ENCODE measurements around the gene IMPDH2. TPM values are rescaled to one million over a fixed set of nuclear protein-coding genes. Genes with fewer than 3 reads are reported as not detected.
A peak's percentile ranks its signal among the peaks of the same experiment; 100 is the strongest.
"Not testable (repeated sequence)": the region's sequence is repeated elsewhere in the genome, so short reads cannot be mapped to it uniquely, and the experiment has no call there.

The IMPDH2 gene
- total and polyA plus RNA-seq, 2 donors, result 192 to 247 TPM

DNA sequence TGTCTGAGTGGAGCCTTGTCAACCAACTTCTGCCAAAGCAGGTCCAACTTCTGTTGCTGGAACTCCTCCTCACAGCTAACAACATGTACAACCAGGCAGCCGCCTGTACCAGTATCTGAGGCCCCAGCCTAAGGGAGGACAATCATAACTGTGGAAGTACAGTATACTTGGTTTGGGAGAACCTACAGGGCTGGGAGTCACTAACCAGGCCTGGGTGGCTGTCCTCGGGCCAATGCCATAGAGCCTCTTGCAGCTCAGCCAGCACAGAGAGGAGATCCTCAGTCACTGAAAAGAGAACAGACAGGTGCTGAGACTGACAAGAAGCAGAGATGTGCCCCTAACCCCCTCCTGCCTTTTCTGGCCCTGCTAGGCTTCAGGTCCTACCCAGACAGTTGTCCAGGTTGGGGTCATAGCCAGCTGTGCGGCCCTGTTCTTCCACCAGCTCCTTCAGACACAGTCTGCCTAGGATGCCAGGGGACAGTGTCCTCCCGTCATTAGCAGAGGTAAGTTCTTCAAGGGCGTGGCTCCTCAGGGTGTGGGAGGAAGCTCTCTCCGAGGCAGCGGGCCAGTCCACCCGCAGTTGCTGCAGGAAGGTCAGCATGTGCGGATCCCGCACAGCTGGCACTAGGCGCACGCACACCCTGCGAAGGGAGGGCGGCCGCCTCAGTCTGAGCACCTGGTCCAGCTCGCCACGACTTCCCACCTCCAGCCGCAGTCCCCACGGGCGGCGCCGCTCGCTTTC is 11.8 kb downstream of the IMPDH2 start:
- no peak for DNase-seq (ENCODE audit: extremely low spot score)
- no peaks in the 10 kb centered on the region for H3K4me1 ChIP-seq (ENCODE audit: insufficient read depth)
- peak overlapping the region; percentile 77 for H3K4me3 ChIP-seq (ENCODE audit: low read depth, low read length)
- WGBS, result 8% methylated on average over 23 of the region's 23 CpGs
- H3K36me3 ChIP-seq (ENCODE audit: insufficient read depth), result peaks cover 10% of the 10 kb centered on the region
- peak overlapping the region; percentile 14 for H3K27ac ChIP-seq (ENCODE audit: low read depth)

DNA sequence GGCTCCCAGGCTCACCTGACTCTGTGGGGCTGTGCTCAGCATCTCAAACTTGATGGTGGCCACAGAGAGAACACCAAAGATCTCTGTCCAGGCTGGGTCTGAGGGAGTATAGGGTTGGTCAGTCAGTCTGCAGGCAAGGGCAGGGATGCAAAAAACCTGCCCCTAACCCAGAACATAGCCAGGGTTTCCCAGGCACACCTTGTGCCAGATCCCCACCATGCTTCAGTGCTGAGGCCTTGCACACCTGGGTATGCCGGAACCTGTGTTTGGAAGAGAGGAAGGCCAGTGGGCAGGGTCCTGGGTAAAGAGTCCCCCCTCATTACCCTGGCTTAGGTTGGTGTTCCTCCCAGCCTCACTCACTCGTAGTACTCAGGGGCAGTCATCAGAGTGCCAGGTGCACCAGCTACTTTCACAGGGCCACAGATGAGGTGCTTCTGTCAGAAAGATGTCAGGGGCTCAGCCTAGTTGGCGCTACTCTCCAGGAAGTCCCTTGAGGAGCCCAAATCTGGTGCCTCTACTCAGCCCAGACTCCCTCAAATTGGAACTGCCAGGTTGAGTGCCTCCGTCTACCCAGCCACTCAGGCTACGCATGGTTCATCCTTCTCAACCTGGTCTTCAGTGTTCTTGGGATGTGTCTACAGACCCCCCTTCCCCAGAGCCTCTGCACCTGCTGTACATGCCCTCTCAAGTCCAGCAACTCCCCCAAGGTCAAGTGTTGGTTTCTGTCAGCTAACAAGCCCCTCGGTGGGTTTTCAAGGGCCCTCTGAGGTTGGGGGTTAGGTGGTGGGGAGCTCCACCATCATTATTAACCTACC is 12.6 kb downstream of the IMPDH2 start:
- DNase-seq (ENCODE audit: extremely low spot score), result no peak
- Histone ChIP-seq H3K36me3 (ENCODE audit: insufficient read depth) (peaks cover 10% of the 10 kb centered on the region), H3K4me1 (ENCODE audit: insufficient read depth) (no peaks in the 10 kb centered on the region), H3K27ac (ENCODE audit: low read depth) (no peak overlapping the region), H3K4me3 (ENCODE audit: low read depth, low read length) (no peak overlapping the region)
- 88% methylated on average over 6 of the region's 6 CpGs for WGBS

DNA sequence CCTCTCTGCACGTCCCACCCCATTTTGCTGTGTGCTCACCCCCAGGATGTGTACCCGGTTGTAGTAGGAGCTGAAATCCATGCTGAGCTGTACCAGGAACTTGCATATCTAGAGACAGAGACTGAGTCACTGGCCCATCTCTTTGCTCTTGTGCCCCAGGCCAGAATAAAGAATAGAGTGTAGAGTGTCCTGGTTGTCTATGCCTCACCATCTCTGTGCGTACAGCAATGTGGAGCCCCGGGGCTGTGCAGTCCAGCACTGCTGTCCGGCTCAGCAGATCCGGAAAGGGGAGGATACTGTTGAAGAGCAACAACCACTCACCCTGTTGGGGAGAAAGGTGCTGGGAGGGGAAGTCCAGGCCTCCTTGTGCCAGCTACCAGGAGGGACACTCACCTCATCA is 13.4 kb downstream of the IMPDH2 start:
- 76% methylated on average over 6 of the region's 6 CpGs for WGBS
- DNase-seq (ENCODE audit: extremely low spot score), result no peak
- Histone ChIP-seq H3K4me3 (ENCODE audit: low read depth, low read length) (no peak overlapping the region), H3K4me1 (ENCODE audit: insufficient read depth) (no peaks in the 10 kb centered on the region), H3K36me3 (ENCODE audit: insufficient read depth) (peaks cover 10% of the 10 kb centered on the region), H3K27ac (ENCODE audit: low read depth) (no peak overlapping the region)

DNA sequence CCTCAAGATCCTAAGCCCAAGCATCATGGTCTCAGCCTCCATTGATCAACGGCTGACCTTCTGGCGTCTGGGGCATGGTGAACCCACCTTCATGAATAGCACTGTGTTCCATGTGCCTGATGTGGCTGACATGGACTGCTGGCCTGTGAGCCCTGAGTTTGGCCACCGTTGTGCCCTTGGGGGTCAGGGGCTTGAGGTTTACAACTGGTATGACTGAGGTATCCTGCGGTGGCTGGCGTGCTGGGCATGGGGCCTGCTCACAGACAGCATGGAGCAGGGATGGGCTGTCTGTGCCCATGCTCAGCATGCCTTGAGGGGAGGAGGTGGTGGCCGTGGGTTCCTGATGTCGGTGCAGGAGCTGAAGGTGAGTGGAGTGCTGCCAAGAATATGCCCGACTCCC is 14.1 kb downstream of the IMPDH2 start:
- H3K27ac ChIP-seq (ENCODE audit: low read depth), result no peak overlapping the region
- 79% methylated on average over 8 of the region's 8 CpGs for WGBS
- peaks cover 10% of the 10 kb centered on the region for H3K36me3 ChIP-seq (ENCODE audit: insufficient read depth)
- no peaks in the 10 kb centered on the region for H3K4me1 ChIP-seq (ENCODE audit: insufficient read depth)
- no peak for DNase-seq (ENCODE audit: extremely low spot score)
- H3K4me3 ChIP-seq (ENCODE audit: low read depth, low read length), result no peak overlapping the region

DNA sequence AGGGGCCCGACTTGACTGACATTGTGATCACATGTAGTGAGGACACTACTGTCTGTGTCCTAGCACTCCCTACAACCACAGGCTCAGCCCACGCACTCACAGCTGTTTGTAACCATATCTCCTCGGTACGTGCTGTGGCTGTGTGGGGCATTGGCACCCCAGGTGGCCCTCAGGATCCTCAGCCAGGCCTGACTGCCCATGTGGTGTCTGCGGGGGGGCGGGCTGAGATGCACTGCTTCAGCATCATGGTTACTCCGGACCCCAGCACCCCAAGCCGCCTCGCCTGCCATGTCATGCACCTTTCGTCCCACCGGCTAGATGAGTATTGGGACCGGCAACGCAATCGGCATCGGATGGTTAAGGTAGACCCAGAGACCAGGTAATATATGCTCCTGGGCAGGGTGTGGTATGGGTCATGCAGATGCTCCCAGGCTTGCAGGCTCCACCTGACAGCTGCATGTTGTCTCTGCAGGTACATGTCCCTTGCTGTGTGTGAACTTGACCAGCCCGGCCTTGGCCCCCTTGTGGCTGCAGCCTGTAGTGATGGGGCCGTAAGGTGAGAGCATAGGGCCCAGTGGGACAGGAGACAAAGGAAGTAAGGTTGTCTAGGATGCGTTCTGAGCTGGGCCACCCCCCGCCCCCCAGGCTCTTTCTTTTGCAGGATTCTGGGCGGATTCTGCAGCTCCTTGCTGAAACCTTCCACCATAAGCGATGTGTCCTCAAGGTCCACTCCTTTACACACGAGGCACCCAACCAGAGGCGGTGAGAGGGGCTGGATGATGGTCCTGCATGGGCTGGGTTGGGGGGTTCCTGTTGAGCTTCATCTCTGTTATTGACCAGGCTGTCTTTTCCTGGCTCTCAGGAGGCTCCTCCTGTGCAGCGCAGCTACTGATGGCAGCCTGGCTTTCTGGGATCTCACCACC is 15.2 kb downstream of the IMPDH2 start:
- no peak for DNase-seq (ENCODE audit: extremely low spot score)
- no peak overlapping the region for H3K27ac ChIP-seq (ENCODE audit: low read depth)
- peaks cover 10% of the 10 kb centered on the region for H3K36me3 ChIP-seq (ENCODE audit: insufficient read depth)
- 83% methylated on average over 24 of the region's 24 CpGs for WGBS
- H3K4me3 ChIP-seq (ENCODE audit: low read depth, low read length), result no peak overlapping the region
- H3K4me1 ChIP-seq (ENCODE audit: insufficient read depth), result no peaks in the 10 kb centered on the region

DNA sequence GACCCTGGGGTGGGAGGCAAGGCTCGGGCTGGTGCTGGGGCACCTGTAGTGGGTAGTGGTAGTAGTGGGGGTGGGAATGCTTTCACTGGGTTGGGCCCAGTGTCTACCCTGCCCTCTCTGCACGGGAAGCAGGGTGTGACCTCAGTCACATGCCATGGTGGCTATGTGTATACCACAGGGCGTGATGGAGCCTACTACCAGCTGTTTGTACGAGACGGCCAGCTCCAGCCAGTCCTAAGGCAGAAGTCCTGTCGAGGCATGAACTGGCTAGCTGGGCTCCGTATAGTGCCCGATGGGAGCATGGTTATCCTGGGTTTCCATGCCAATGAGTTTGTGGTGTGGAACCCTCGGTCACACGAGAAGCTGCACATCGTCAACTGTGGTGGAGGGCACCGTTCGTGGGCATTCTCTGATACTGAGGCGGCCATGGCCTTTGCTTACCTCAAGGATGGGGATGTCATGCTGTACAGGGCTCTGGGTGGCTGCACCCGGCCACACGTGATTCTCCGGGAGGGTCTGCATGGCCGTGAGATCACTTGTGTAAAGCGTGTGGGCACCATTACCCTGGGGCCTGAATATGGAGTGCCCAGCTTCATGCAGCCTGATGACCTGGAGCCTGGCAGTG is 16.0 kb downstream of the IMPDH2 start:
- H3K27ac ChIP-seq (ENCODE audit: low read depth), result no peak overlapping the region

DNA sequence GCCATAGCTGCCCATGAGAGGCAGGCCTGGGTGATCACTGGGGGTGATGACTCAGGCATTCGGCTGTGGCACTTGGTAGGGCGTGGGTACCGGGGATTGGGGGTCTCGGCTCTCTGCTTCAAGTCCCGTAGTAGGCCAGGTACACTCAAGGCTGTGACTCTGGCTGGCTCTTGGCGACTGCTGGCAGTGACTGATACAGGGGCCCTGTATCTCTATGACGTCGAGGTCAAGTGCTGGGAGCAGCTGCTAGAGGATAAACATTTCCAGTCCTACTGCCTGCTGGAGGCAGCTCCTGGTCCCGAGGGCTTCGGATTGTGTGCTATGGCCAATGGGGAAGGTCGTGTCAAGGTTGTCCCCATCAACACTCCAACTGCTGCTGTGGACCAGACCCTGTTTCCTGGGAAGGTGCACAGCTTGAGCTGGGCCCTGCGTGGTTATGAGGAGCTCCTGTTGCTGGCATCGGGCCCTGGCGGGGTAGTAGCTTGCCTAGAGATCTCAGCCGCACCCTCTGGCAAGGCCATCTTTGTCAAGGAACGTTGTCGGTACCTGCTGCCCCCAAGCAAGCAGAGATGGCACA is 16.7 kb downstream of the IMPDH2 start:
- WGBS, result 70% methylated on average over 17 of the region's 17 CpGs
- H3K4me1 ChIP-seq (ENCODE audit: insufficient read depth), result no peaks in the 10 kb centered on the region
- H3K36me3 ChIP-seq (ENCODE audit: insufficient read depth), result peaks cover 10% of the 10 kb centered on the region
- H3K4me3 ChIP-seq (ENCODE audit: low read depth, low read length), result no peak overlapping the region
- no peak for DNase-seq (ENCODE audit: extremely low spot score)
- no peak overlapping the region for H3K27ac ChIP-seq (ENCODE audit: low read depth)

More for the DNA sequence above, 16.0 kb downstream of the IMPDH2 start:
- DNase-seq (ENCODE audit: extremely low spot score), result no peak
- no peaks in the 10 kb centered on the region for H3K4me1 ChIP-seq (ENCODE audit: insufficient read depth)
- peaks cover 10% of the 10 kb centered on the region for H3K36me3 ChIP-seq (ENCODE audit: insufficient read depth)
- no peak overlapping the region for H3K4me3 ChIP-seq (ENCODE audit: low read depth, low read length)
- WGBS, result 74% methylated on average over 19 of the region's 19 CpGs

DNA sequence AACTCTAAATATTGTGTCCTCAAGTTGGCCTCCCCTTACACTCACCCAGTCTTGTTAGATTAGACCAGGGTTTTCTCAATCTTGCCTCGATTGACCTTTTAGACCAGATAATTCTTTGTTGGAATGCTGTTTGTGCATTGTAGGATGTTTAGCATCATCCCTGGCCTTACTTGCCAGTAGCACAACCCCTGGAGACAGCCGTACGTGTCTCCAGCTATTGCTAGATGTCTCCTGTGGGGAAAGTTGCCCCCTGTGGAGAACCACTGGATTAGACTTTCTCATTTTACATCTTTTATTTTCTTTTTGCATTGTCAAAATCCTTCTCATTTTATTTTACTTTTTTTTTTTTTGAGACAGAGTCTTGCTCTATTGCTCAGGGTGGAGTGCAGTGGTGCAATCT is 19.8 kb downstream of the IMPDH2 start:
- peaks cover 3% of the 10 kb centered on the region for H3K36me3 ChIP-seq (ENCODE audit: insufficient read depth)
- H3K27ac ChIP-seq (ENCODE audit: low read depth), result no peak overlapping the region
- no peak for DNase-seq (ENCODE audit: extremely low spot score)
- H3K4me1 ChIP-seq (ENCODE audit: insufficient read depth), result no peaks in the 10 kb centered on the region
- no peak overlapping the region for H3K4me3 ChIP-seq (ENCODE audit: low read depth, low read length)
- WGBS, result 67% methylated on average over 3 of the region's 3 CpGs

DNA sequence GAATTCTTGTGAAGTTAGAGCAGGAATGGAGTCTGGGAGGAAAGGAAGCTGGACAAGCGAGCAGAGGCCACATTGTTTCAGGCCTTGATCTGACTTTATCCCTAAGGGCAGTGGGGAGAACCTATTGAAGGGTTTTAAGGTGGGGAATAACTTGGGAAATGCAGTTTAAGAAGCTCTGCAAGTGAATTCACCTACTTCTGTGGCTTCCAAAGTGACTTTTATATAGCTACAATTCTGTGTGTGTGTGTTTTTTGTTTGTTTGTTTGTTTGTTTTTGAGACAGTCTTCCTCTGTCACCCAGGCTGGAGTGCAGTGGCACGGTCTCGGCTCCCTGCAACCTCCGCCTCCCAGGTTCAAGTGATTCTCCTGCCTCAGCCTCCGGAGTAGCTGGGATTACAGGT is 20.6 kb downstream of the IMPDH2 start:
- not testable (repeated sequence) for H3K36me3 ChIP-seq (ENCODE audit: insufficient read depth); H3K27ac ChIP-seq (ENCODE audit: low read depth); DNase-seq (ENCODE audit: extremely low spot score); H3K4me1 ChIP-seq (ENCODE audit: insufficient read depth); H3K4me3 ChIP-seq (ENCODE audit: low read depth, low read length)
- 90% methylated on average over 5 of the region's 5 CpGs for WGBS

DNA sequence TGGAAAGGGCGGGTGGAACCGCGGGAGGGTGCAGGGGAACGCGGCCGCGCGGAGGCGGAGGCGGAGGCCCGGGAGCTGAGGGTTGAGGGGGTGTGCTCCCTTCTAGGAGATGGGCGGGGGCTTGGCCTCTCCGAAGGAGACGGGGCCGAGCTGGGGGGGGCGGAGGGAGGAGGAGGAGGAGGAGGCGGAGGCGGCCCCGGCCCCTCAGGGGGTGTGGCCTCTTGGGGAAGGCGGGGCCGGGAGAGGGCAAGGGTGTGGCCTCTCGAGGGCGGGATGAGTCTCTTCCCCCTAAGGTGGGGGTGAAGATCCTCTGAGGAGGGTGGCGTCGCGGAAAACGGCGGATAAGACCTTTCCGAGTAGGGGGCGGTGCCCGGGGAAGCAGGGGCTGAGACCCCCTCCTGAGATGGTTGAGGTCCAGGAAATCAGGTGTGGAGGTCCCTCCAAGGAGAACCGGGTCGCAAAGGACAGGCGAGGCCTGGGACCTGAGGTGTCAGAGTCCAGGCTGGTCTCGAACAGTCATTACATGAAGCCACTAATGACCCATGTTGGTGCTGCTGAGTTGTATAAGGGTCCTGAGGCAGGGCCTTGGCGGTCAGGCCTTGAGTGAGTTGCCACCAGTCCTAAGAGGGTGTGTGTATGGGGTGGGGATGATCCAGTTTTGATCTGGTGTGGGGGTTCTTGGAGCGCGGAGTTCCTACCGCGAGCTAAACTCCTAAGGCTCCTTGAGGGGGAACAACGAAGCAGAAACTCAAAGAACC is 21.2 kb downstream of the IMPDH2 start:
- Histone ChIP-seq H3K4me3 (ENCODE audit: low read depth, low read length) (peak overlapping the region; percentile 51), H3K36me3 (ENCODE audit: insufficient read depth) (no peaks in the 10 kb centered on the region), H3K27ac (ENCODE audit: low read depth) (peak overlapping the region; percentile 91), H3K4me1 (ENCODE audit: insufficient read depth) (no peaks in the 10 kb centered on the region)
- 11% methylated on average over 40 of the region's 41 CpGs for WGBS
- DNase-seq (ENCODE audit: extremely low spot score), result peak; percentile 69

DNA sequence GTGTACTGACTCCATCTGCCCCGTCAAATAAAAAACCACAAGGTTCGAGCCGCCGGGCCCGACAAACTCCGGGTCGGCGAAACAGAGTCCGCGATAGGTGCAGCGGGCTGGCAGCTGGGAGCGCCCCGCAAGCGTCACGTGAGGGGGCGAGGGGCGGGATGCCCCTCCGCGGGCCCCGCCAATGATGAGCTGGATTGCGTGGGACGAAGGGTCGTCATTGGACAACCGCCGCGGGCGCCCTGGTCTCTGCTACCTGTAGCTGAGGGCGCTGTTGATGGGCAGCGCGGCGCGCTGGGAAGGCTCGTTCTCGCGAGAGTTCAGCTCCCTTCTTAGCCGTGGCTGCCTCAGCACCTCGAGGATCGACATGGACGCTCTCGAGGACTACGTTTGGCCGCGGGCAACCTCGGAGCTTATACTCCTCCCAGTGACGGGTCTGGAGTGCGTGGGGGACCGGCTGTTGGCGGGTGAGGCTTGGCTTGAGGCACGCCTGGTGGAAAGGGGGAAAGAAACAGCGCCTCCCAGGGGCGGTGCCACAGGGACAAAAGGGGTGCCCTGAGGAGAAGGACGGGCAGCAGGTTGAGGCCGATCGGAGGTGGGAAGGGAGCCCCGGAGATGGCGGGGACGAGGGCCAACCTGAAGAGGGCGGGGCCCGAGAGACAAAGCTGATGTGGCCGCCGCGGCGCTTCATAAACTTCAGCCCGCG is 22.0 kb downstream of the IMPDH2 start, which contains the start of gene WDR6:
TSS of gene WDR6 (plus strand) at position 324 of the 703 bp plus-strand sequence. CDS start at position 365, 41 bp downstream.
- Histone ChIP-seq H3K4me1 (ENCODE audit: insufficient read depth) (no peaks in the 10 kb centered on the region), H3K4me3 (ENCODE audit: low read depth, low read length) (peak within 1 kb of the TSS; percentile 51), H3K36me3 (ENCODE audit: insufficient read depth) (no peaks in the 10 kb centered on the region), H3K27ac (ENCODE audit: low read depth) (peak within 1 kb of the TSS; percentile 91)
- DNase-seq (ENCODE audit: extremely low spot score), result peak; percentile 95
- WGBS, result under 1% methylated on average over 65 of the region's 65 CpGs
